Islet of Langerhans (tissue), 1 donor: ENCODE measurements around the gene SYT3.

Experiments used
- FAIRE-seq: peaks from one replicate; lab custom pipeline; 2011; peaks lifted over from hg19 to GRCh38; lab: Jason Lieb, UNC

Gene SYT3

GRCh38 chr19:50639121-50640112 is at the start of gene SYT3:
Gene SYT3, minus strand, starts transcription at chr19:50639881. Its CDS starts 2,470 bp downstream, at chr19:50637411.
- FAIRE-seq, result no peak

- no peak for FAIRE-seq
Measured at GRCh38 chr19:50688766-50689165, 49.1 kb upstream of the SYT3 start.

GRCh38 chr19:50686310-50687032 is 46.8 kb upstream of the SYT3 start:
- no peak for FAIRE-seq

GRCh38 chr19:50679177-50680125 is 39.8 kb upstream of the SYT3 start:
- FAIRE-seq, result no peak

GRCh38 chr19:50678323-50678722 is 38.6 kb upstream of the SYT3 start:
- FAIRE-seq, result no peak

GRCh38 chr19:50677636-50678035 is 38.0 kb upstream of the SYT3 start:
- no peak for FAIRE-seq

- FAIRE-seq, result no peak
Measured at GRCh38 chr19:50676625-50677197, 37.0 kb upstream of the SYT3 start.

- no peak for FAIRE-seq
Measured at GRCh38 chr19:50673118-50673517, 33.4 kb upstream of the SYT3 start.

- no peak for FAIRE-seq
Measured at GRCh38 chr19:50670102-50670380, 30.4 kb upstream of the SYT3 start.

- no peak for FAIRE-seq
Measured at GRCh38 chr19:50669302-50670101, 29.8 kb upstream of the SYT3 start.

GRCh38 chr19:50668879-50669278 is 29.2 kb upstream of the SYT3 start:
- FAIRE-seq, result no peak

- no peak for FAIRE-seq
Measured at GRCh38 chr19:50668416-50668815, 28.7 kb upstream of the SYT3 start.

- FAIRE-seq, result no peak
Measured at GRCh38 chr19:50667759-50668231, 28.1 kb upstream of the SYT3 start.

- FAIRE-seq, result no peak
Measured at GRCh38 chr19:50667177-50667758, 27.6 kb upstream of the SYT3 start.

- no peak for FAIRE-seq
Measured at GRCh38 chr19:50666346-50667176, 26.9 kb upstream of the SYT3 start.

- no peak for FAIRE-seq
Measured at GRCh38 chr19:50664204-50664603, 24.5 kb upstream of the SYT3 start.

GRCh38 chr19:50663482-50663790 is 23.8 kb upstream of the SYT3 start:
- no peak for FAIRE-seq

- FAIRE-seq, result no peak
Measured at GRCh38 chr19:50662651-50663481, 23.2 kb upstream of the SYT3 start.
